HG03460 (cell line): ENCODE data around the gene HTRA2.
A peak's percentile ranks its signal among the peaks of the same experiment; 100 is the strongest.
"Not testable (repeated sequence)": the region's sequence is repeated elsewhere in the genome, so short reads cannot be mapped to it uniquely, and the experiment has no call there.

Source experiments
- ATAC-seq: cut with Tn5 transposase; IDR thresholded peaks from one replicate; pipeline ENCODE4 v1.9.1; 2021; ENCODE audit not compliant: unreplicated experiment

HTRA2 gene

GRCh38 chr2:74529357-74530238 lies at the start of gene HTRA2, which contains the start of gene AUP1:
Gene HTRA2, plus strand, starts transcription at chr2:74529933. Its CDS starts 74 bp downstream, at chr2:74530007.
Gene AUP1, minus strand, starts transcription at chr2:74529706. Its CDS starts 77 bp downstream, at chr2:74529629.
- ATAC-seq = peak; percentile 78

- ATAC-seq = no peak
These were observed 48.3 kb upstream of the HTRA2 start for GRCh38 chr2:74481431-74481830.

GRCh38 chr2:74481961-74482800 lies 47.6 kb upstream of the HTRA2 start:
- peak; percentile 36 for ATAC-seq

- peak; percentile 92 for ATAC-seq
These were observed 46.7 kb upstream of the HTRA2 start, which contains the start of the genes CCDC142 and TTC31 for GRCh38 chr2:74482801-74483674. Gene CCDC142, minus strand, starts transcription at chr2:74482998. Its CDS starts 161 bp downstream, at chr2:74482837. Gene TTC31, plus strand, starts transcription at chr2:74483081. Its CDS starts 15 bp downstream, at chr2:74483096.

- ATAC-seq = not testable (repeated sequence)
These were observed 46.0 kb upstream of the HTRA2 start for GRCh38 chr2:74483675-74484164.

GRCh38 chr2:74486141-74486540 lies 43.6 kb upstream of the HTRA2 start:
- ATAC-seq = no peak

GRCh38 chr2:74488643-74489481 lies 40.9 kb upstream of the HTRA2 start:
- no peak for ATAC-seq

- no peak for ATAC-seq
These were observed 39.8 kb upstream of the HTRA2 start for GRCh38 chr2:74489906-74490305.

GRCh38 chr2:74491648-74492544 lies 37.8 kb upstream of the HTRA2 start:
- no peak for ATAC-seq

GRCh38 chr2:74493546-74493945 lies 36.2 kb upstream of the HTRA2 start:
- no peak for ATAC-seq

GRCh38 chr2:74495440-74495839 lies 34.3 kb upstream of the HTRA2 start:
- no peak for ATAC-seq

- no peak for ATAC-seq
These were observed 32.5 kb upstream of the HTRA2 start for GRCh38 chr2:74496997-74497776.

GRCh38 chr2:74497777-74498499 lies 31.8 kb upstream of the HTRA2 start:
- ATAC-seq = no peak

GRCh38 chr2:74498500-74499266 lies 31.1 kb upstream of the HTRA2 start:
- no peak for ATAC-seq

GRCh38 chr2:74499267-74499939 lies 30.3 kb upstream of the HTRA2 start, which contains the start of gene LBX2:
Gene LBX2, minus strand, starts transcription at chr2:74499603. Its CDS starts 66 bp downstream, at chr2:74499537.
- ATAC-seq = no peak
